NCI-H187 (cell line): ENCODE results near the gene BIRC5.
A peak's percentile ranks its signal among the peaks of the same experiment; 100 is the strongest.

Experiments used
- DNase-seq, 2 experiments: peaks; one replicate each; lab custom pipeline; 2025; lab: John Stamatoyannopoulos, UW

Gene BIRC5

DNA sequence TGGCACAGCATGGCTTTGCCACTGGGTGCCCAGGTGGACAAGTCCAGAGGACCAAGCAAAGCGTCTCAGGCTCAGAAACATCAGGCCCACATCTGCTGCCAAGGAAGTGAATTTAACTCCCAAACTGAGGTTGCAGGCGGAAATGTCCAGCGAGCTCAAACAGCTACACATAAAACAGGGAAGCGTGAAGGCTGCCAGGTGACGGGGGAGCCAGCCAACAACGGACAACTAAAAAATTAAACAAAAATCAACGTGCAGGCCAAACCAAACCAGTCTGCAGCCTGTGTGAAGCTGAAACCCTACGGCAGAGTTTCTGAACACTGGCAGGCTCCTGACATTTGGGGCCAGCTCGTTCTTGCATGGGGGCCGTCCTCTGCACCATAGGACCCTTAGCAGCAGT lies 29.7 kb upstream of the BIRC5 start:
- no peak for DNase-seq

DNA sequence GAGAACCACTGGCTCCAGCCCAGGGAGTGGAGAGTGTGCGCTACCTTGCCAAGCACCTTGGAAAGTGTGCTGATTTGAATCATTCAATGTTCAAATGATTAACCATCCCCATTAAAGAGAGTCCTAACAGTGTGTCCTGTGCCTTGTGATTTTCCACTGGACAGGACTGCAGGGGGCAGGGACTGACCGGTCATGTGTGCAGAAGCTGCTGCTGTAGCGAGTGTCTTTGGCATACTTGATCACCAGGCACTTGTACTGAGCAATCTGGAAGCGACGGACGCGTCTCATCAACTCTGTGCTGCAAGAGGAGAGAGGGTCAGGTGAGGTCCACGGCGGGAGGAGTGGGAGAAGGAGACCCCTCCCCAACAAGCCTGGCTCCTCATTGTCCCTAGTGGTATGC lies 29.2 kb upstream of the BIRC5 start:
- no peak for DNase-seq

DNA sequence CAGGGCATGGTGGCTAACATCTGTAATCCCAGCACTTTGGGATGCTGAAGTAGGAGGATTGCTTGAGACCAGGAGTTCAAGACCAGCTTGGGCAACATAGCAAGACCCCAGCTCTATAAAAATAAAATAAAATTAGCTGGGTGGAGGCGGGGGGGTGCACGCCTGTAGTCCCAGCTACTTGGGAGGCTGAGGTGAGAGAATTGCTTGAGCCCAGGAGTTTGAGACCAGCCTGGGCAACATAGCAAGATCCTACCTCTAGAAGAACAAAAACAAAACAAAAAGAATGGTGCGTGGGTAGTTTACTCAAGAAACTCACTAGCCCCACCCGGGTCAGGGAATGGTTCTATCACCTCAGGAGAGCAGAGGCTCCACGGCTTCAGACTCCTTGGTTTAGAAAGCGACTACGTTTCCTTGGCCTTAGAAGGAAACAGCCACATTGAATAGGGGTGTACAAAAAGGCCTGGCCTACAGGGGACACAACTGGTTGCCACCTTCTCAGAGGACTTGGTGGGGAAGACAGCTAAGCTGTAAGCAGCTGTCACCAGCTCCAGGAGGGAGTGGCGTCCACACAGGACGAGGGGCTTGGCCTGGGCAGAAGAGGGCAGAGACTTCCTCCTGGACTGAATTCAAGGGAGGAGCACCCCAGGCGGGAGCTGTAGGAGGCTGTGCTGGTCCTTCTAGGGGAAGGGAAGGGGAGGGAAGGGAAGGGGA lies 27.9 kb upstream of the BIRC5 start:
- DNase-seq: no peak

- DNase-seq: peak; percentile 96 to 97
These were observed 27.1 kb upstream of the BIRC5 start, which contains the start of the genes AFMID and TK1 for GRCh38 chr17:78186692-78187595. TSS of gene AFMID (plus strand) at chr17:78187362. CDS start at chr17:78187371, 9 bp downstream. TSS of gene TK1 (minus strand) at chr17:78187052. CDS start at chr17:78186994, 58 bp downstream.

- no peak for DNase-seq
These were observed 17.3 kb upstream of the BIRC5 start for GRCh38 chr17:78196716-78197115.

- DNase-seq: peak in 1 of 2 experiments; percentile 15
These were observed 16.8 kb upstream of the BIRC5 start for GRCh38 chr17:78197147-78197832.

DNA sequence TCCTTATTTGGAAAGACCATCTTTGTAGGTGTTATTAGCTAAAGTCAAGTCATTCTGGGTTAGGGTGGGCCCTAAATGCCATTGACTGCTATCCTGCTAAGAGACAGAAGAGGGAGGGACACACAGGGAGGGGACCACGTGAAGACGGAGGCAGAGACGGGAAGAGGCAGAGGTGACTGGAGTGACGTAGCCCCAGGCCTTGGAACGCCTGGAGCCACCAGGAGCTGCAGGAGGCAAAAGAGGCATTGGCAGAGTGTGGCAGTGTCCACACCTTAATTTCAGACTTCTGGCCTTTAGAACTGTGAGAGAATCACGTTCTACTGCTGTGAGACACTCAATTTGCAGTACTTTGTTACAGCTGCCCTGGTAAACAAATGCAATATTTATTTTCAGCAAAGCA lies 13.6 kb upstream of the BIRC5 start:
- DNase-seq: no peak

DNA sequence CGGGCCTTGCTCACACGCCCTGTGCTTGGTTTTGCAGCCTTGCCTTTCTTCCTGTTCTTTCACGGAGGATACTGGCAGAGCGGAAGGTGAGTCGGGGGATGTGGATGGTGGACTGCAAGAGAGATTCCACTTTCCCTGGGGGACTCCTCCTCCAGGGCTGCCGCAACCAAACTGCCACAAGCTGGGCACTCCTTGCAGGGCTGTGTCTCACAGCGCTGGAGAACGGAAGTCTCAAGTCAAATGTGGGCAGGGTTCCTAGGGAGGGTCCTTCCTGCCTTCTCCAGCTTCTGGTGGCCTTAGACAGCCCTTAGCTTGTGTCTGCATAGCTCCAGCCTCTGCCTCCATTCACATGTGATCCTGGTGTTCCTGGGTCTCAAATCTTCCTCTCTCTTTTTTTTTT lies 11.4 kb upstream of the BIRC5 start:
- no peak for DNase-seq

- no peak for DNase-seq
These were observed 9.5 kb upstream of the BIRC5 start for GRCh38 chr17:78204387-78205123.

DNA sequence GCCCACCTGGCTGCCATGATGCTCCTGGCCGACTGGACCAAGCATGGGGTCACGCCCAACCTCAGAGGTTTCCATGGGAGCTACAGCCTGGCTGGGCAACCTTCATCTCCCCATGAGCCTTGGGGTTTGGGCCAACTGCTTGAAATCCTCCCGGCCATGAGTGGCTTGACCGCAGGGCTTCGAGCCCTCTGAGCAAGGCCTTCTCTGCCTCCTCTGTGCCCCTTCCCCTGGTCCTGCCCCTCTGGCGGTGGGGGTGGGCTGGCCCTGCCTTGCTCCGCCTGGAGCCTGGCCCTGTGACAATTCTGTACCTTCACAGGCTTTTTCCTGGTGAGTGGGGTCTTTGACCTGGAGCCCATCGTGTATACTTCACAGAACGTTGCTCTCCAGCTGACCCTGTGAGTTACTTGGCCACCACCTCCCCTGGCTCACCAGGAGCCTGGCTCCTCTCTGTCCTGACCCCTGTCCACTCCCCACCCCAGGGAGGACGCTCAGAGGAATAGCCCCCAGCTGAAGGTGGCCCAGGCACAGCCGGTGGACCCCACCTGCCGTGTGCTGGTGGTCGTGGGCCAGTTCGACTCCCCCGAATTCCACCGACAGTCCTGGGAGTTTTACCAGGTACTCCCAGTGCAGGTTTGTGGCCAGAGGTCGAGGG lies 8.8 kb upstream of the BIRC5 start:
- no peak for DNase-seq

DNA sequence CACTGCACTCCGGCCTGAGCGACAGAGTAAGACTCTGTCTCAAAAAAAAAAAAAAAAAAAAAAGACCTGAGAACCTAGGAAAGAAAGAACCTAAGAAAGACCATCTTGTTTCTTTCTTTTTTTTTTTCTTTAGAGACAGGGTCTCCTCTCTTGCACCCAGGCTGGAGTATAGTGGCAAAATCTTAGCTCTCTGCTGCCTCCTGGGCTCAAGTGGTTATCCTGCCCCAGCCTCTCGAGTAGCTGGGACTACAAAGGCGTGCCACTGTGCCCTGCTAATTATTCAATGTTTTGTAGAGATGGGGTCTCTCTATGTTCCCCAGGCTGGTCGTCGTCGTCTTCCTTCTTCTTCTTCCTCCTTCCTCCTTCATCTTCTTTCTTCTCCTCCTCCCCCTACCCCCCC lies 7.8 kb upstream of the BIRC5 start:
- no peak for DNase-seq

- no peak for DNase-seq
These were observed 5.6 kb upstream of the BIRC5 start for GRCh38 chr17:78208486-78208885.

- no peak for DNase-seq
These were observed 3.9 kb upstream of the BIRC5 start for GRCh38 chr17:78210111-78210510.

GRCh38 chr17:78211032-78211431 lies 3.0 kb upstream of the BIRC5 start:
- DNase-seq: no peak

- no peak for DNase-seq
These were observed 631 bp downstream of the BIRC5 start for GRCh38 chr17:78214706-78215061.

DNA sequence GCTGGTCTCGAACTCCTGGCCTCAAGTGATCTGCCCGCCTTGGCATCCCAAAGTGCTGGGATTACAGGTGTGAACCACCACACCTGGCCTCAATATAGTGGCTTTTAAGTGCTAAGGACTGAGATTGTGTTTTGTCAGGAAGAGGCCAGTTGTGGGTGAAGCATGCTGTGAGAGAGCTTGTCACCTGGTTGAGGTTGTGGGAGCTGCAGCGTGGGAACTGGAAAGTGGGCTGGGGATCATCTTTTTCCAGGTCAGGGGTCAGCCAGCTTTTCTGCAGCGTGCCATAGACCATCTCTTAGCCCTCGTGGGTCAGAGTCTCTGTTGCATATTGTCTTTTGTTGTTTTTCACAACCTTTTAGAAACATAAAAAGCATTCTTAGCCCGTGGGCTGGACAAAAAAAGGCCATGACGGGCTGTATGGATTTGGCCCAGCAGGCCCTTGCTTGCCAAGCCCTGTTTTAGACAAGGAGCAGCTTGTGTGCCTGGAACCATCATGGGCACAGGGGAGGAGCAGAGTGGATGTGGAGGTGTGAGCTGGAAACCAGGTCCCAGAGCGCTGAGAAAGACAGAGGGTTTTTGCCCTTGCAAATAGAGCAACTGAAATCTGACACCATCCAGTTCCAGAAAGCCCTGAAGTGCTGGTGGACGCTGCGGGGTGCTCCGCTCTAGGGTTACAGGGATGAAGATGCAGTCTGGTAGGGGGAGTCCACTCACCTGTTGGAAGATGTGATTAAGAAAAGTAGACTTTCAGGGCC lies 5.5 kb downstream of the BIRC5 start:
- no peak for DNase-seq

DNA sequence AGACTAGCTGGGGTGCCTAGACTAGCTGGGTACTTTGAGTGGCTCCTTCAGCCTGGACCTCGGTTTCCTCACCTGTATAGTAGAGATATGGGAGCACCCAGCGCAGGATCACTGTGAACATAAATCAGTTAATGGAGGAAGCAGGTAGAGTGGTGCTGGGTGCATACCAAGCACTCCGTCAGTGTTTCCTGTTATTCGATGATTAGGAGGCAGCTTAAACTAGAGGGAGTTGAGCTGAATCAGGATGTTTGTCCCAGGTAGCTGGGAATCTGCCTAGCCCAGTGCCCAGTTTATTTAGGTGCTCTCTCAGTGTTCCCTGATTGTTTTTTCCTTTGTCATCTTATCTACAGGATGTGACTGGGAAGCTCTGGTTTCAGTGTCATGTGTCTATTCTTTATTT lies 9.0 kb downstream of the BIRC5 start:
- no peak for DNase-seq

- no peak for DNase-seq
These were observed 9.7 kb downstream of the BIRC5 start for GRCh38 chr17:78223765-78224164.

DNA sequence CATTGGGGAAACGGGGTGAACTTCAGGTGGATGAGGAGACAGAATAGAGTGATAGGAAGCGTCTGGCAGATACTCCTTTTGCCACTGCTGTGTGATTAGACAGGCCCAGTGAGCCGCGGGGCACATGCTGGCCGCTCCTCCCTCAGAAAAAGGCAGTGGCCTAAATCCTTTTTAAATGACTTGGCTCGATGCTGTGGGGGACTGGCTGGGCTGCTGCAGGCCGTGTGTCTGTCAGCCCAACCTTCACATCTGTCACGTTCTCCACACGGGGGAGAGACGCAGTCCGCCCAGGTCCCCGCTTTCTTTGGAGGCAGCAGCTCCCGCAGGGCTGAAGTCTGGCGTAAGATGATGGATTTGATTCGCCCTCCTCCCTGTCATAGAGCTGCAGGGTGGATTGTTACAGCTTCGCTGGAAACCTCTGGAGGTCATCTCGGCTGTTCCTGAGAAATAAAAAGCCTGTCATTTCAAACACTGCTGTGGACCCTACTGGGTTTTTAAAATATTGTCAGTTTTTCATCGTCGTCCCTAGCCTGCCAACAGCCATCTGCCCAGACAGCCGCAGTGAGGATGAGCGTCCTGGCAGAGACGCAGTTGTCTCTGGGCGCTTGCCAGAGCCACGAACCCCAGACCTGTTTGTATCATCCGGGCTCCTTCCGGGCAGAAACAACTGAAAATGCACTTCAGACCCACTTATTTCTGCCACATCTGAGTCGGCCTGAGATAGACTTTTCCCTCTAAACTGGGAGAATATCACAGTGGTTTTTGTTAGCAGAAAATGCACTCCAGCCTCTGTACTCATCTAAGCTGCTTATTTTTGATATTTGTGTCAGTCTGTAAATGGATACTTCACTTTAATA lies 10.4 kb downstream of the BIRC5 start:
- no peak for DNase-seq
